K562 (cell line): ENCODE measurements around the gene ABCF3. TPM values are rescaled to one million over a fixed set of nuclear protein-coding genes. Genes with fewer than 3 reads are reported as not detected.
A peak's percentile ranks its signal among the peaks of the same experiment; 100 is the strongest.

Source experiments
- ATF2 ChIP-seq: sonication (generic); formaldehyde crosslinking; IDR thresholded peaks from 2 replicates; pipeline ENCODE4 v1.8.1; 2022; ENCODE audit warnings: missing genetic modification reagents
- CBX2 ChIP-seq: fragments of 200-600 bp; sonication (generic); IDR thresholded peaks from one replicate; pipeline ENCODE4 v1.6.1; 2012; ENCODE audit warnings: mild to moderate bottlenecking, low read length, inconsistent platforms; ENCODE audit not compliant: insufficient read depth, poor library complexity, severe bottlenecking
- EGR1 ChIP-seq: fragments of 450-650 bp; conservative IDR thresholded peaks from 2 replicates; pipeline ENCODE4 v1.6.1; 2017; ENCODE audit warnings: mild to moderate bottlenecking
- FUS ChIP-seq: fragments of 200-400 bp; formaldehyde crosslinking; optimal IDR thresholded peaks from 2 replicates; pipeline ENCODE3; 2017; ENCODE audit warnings: low read depth, low read length
- GABPA ChIP-seq: fragments of 200-800 bp; sonication (Bioruptor generic); conservative IDR thresholded peaks from 2 replicates; pipeline ENCODE4 v1.6.1; 2016; ENCODE audit warnings: low read depth, missing genetic modification characterization, missing compliant biosample characterization
- HEY1 ChIP-seq: fragments of 250-450 bp; sonication (Bioruptor Pico); IDR thresholded peaks from 2 replicates; pipeline ENCODE4 v1.5.0; 2020; ENCODE audit warnings: mild to moderate bottlenecking, moderate library complexity, borderline replicate concordance
- KLF10 ChIP-seq: fragments of 250-450 bp; sonication (Bioruptor Pico); IDR thresholded peaks from 2 replicates; pipeline ENCODE4 v1.6.1; 2021; ENCODE audit warnings: matching md5 sums
- MEF2A ChIP-seq: IDR thresholded peaks from 2 replicates; pipeline ENCODE4 v1.6.1; 2011; ENCODE audit warnings: low read depth, mild to moderate bottlenecking, low read length, moderate library complexity; ENCODE audit not compliant: control insufficient read depth
- NELFE ChIP-seq: IDR thresholded peaks from 2 replicates; pipeline ENCODE4 v1.6.1; 2011; ENCODE audit warnings: mild to moderate bottlenecking; ENCODE audit not compliant: insufficient read depth, insufficient read length
- NFIC ChIP-seq: fragments of 450-650 bp; IDR thresholded peaks from 2 replicates; pipeline ENCODE4 v1.6.1; 2017; ENCODE audit warnings: mild to moderate bottlenecking, inconsistent platforms
- NFYB ChIP-seq: IDR thresholded peaks from 2 replicates; pipeline ENCODE4 v1.6.1; 2011; ENCODE audit warnings: mild to moderate bottlenecking, moderate library complexity; ENCODE audit not compliant: insufficient read length; ENCODE audit errors: extremely low read depth
- NR2C2 ChIP-seq, 2 experiments: fragments of 200-800 bp in 1 of 2; sonication (Bioruptor generic) in 1 of 2; sonication (generic) in 1 of 2; formaldehyde crosslinking in 1 of 2; IDR thresholded peaks; 2 replicates each; pipeline versions ENCODE4 v1.6.1 to v1.8.0; 2016 to 2022; ENCODE audit warnings: mild to moderate bottlenecking in 1 of 2, missing compliant biosample characterization in 1 of 2, missing genetic modification characterization in 1 of 2, missing genetic modification reagents in 1 of 2
- NUFIP1 ChIP-seq: fragments of 450-650 bp; IDR thresholded peaks from 2 replicates; pipeline ENCODE4 v1.6.1; 2018; ENCODE audit not compliant: partially characterized antibody
- POLR2A ChIP-seq: fragments of 450-650 bp; conservative IDR thresholded peaks from 2 replicates; pipeline ENCODE4 v1.6.1; 2016
- PTBP1 ChIP-seq: fragments of 200-400 bp; formaldehyde crosslinking; IDR thresholded peaks from 2 replicates; pipeline ENCODE4 v1.6.1; 2017; ENCODE audit warnings: low read depth, low read length
- RFX5 ChIP-seq: IDR thresholded peaks from 2 replicates; pipeline ENCODE4 v1.6.1; 2011; ENCODE audit warnings: low read depth, mild to moderate bottlenecking, improper control_type of control experiment, low read length
- SMC3 ChIP-seq: conservative IDR thresholded peaks from 2 replicates; pipeline ENCODE4 v1.6.1; 2011; ENCODE audit warnings: low read depth, low read length, improper control_type of control experiment; ENCODE audit not compliant: insufficient read depth
- SRF ChIP-seq, 2 experiments: fragments of 250-450, 450-650 bp in 1 of 2; sonication (Bioruptor Pico) in 1 of 2; sonication (generic) in 1 of 2; formaldehyde crosslinking; IDR thresholded peaks; 2 replicates each; pipeline versions ENCODE4 v1.5.0 to v1.5.1; 2020 to 2022; ENCODE audit warnings: mild to moderate bottlenecking in 1 of 2, missing genetic modification reagents in 1 of 2
- THRA ChIP-seq: fragments of 450-650 bp; IDR thresholded peaks from 2 replicates; pipeline ENCODE4 v1.6.1; 2017; ENCODE audit warnings: mild to moderate bottlenecking, moderate library complexity
- ZNF699 ChIP-seq: fragments of 250-450 bp; sonication (Bioruptor Pico); IDR thresholded peaks from 2 replicates; pipeline ENCODE4 v1.8.0; 2021; ENCODE audit warnings: mild to moderate bottlenecking, moderate library complexity; ENCODE audit not compliant: insufficient replicate concordance
- polyA plus RNA-seq, 8 experiments: library from polyadenylated mRNA; depleted of rRNA in 4 of 8; stranded (reverse) in 5 of 8; unstranded in 3 of 8; fragments of >200 nt; fragmentation: Nextera tagmentation in 2 of 8; fragmentation: Illumina TruSeq in 1 of 8; extraction: Ambion mirVana in 2 of 8; extraction: Trizol in 1 of 8; gene quantifications; 2 replicates each; pipeline versions ENCODE4 v1.2.1 to v1.2.3, GENCODE V29; 2011 to 2014; ENCODE audit warnings: inconsistent platforms in 1 of 8, missing spikeins in 1 of 8
- total RNA-seq, 7 experiments: library from RNA; depleted of rRNA in 6 of 7; stranded (reverse); fragments of >200 nt in 6 of 7; fragmentation: Illumina TruSeq in 2 of 7; extraction: Trizol in 2 of 7; gene quantifications; 2 replicates each; pipeline versions ENCODE4 v1.2.1 to v1.2.3, GENCODE V29; 2011 to 2021; ENCODE audit warnings: low replicate concordance in 1 of 7
- TF ChIP-seq, protein P1 (sequence below): sonication (generic); formaldehyde crosslinking; IDR thresholded peaks from 2 replicates; pipeline ENCODE4 v1.8.0; 2022; ENCODE audit warnings: missing genetic modification reagents, mild to moderate bottlenecking, borderline replicate concordance
- TF ChIP-seq, protein P2 (sequence below): sonication (generic); formaldehyde crosslinking; IDR thresholded peaks from 2 replicates; pipeline ENCODE4 v1.8.0; 2023; ENCODE audit warnings: mild to moderate bottlenecking, missing genetic modification reagents

Gene ABCF3
- total and polyA plus RNA-seq, 9 of the 15 experiments (the other 6 are each of a cell fraction or from before 2014, with no cell fraction given), result 6.7 to 77.9 (median 45.1) TPM

GRCh38 chr3:184174646-184175492, 11.1 kb upstream of the ABCF3 start, which contains the start of gene AP2M1 (continued):
- TF ChIP-seq, protein P1, sequence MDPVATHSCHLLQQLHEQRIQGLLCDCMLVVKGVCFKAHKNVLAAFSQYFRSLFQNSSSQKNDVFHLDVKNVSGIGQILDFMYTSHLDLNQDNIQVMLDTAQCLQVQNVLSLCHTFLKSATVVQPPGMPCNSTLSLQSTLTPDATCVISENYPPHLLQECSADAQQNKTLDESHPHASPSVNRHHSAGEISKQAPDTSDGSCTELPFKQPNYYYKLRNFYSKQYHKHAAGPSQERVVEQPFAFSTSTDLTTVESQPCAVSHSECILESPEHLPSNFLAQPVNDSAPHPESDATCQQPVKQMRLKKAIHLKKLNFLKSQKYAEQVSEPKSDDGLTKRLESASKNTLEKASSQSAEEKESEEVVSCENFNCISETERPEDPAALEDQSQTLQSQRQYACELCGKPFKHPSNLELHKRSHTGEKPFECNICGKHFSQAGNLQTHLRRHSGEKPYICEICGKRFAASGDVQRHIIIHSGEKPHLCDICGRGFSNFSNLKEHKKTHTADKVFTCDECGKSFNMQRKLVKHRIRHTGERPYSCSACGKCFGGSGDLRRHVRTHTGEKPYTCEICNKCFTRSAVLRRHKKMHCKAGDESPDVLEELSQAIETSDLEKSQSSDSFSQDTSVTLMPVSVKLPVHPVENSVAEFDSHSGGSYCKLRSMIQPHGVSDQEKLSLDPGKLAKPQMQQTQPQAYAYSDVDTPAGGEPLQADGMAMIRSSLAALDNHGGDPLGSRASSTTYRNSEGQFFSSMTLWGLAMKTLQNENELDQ, result no peak
- TF ChIP-seq HEY1 (CRISPR knock-in tag) (no peak), NUFIP1 (no peak), NR2C2 (CRISPR knock-in tag; IDR thresholded peaks at IDR 0.05) (no peak), NR2C2 (tag; IDR thresholded peaks at IDR 0.05) (peak; percentile 93), MEF2A (no peak), ATF2 (CRISPR knock-in tag) (no peak), GABPA (tag) (peak; percentile 82), POLR2A (peak; percentile 88), THRA (no peak), CBX2 (no peak), SMC3 (no peak), NFYB (no peak), ZNF699 (CRISPR knock-in tag) (no peak), FUS (no peak), KLF10 (CRISPR knock-in tag) (no peak), NFIC (no peak), PTBP1 (no peak), RFX5 (no peak), NELFE (no peak), SRF (CRISPR knock-in tag; IDR thresholded peaks at IDR 0.05) (peak in 1 of 2 experiments; percentile 42; a peak in 1 of 4 replicates), EGR1 (peak; percentile 99)
- TF ChIP-seq, protein P2, sequence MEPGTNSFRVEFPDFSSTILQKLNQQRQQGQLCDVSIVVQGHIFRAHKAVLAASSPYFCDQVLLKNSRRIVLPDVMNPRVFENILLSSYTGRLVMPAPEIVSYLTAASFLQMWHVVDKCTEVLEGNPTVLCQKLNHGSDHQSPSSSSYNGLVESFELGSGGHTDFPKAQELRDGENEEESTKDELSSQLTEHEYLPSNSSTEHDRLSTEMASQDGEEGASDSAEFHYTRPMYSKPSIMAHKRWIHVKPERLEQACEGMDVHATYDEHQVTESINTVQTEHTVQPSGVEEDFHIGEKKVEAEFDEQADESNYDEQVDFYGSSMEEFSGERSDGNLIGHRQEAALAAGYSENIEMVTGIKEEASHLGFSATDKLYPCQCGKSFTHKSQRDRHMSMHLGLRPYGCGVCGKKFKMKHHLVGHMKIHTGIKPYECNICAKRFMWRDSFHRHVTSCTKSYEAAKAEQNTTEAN (CRISPR knock-in tag), result no peak
